ENCODE results near the gene ALDH16A1. TPM values are rescaled to one million over a fixed set of nuclear protein-coding genes. Genes with fewer than 3 reads are reported as not detected.

ALDH16A1 gene
- total and polyA plus RNA-seq, 2 of the 4 experiments (the other 2 are of a cell fraction), result 10.4 to 12.9 TPM

GRCh38 chr19:49436381-49437017, 16.5 kb upstream of the ALDH16A1 start:
- no peak overlapping the region for H3K27ac ChIP-seq (ENCODE audit: insufficient read depth, low read length)
- CTCF ChIA-PET, result no interaction called here
- H2AK9ac ChIP-seq (replicated peaks; ENCODE audit: low read depth, low read length, poor library complexity), result no peak overlapping the region
- H4K8ac ChIP-seq (ENCODE audit: low read depth in 2 of 2, low read length in 2 of 2), result no peak overlapping the region
- no peak overlapping the region for H2AK5ac ChIP-seq (ENCODE audit: low read depth, low read length)
- TF ChIP-seq ELK1 (IDR thresholded peaks at IDR 0.05; ENCODE audit: borderline replicate concordance, low read depth, low read length) (no peak), MXI1 (IDR thresholded peaks at IDR 0.05; ENCODE audit: borderline replicate concordance, low read depth, low read length) (no peak)
- BruUV-seq (replicated peaks), result no TSS peak
- H3K14ac ChIP-seq (replicated peaks; ENCODE audit: low read depth, low read length), result no peak overlapping the region
- H3K56ac ChIP-seq (ENCODE audit: extremely low read depth, insufficient read depth, low read length), result no peak overlapping the region
- H2BK15ac ChIP-seq (ENCODE audit: low read depth, low read length), result no peak overlapping the region
- ATAC-seq (ENCODE audit: low read depth), result no peak
- H4K91ac ChIP-seq (ENCODE audit: insufficient read depth, low read depth, low read length), result no peak overlapping the region
- peaks cover 16% of the 10 kb centered on the region for H3K9me3 ChIP-seq (ENCODE audit: control insufficient read depth, insufficient read depth, low read length)
- H3K9ac ChIP-seq (ENCODE audit: low read depth, low read length), result no peak overlapping the region
- 10% methylated on average over 30 of the region's 42 CpGs; no CpG with 5 or more reads in 1 of the 2 experiments for WGBS, 2 experiments (ENCODE audit: extremely low coverage in 2 of 2, insufficient read length in 1 of 2)
- no peak overlapping the region for H4K5ac ChIP-seq (ENCODE audit: low read depth, low read length)
- no peak overlapping the region for H2BK120ac ChIP-seq (ENCODE audit: low read depth, low read length)
- no peaks in the 10 kb centered on the region for H3K4me1 ChIP-seq (ENCODE audit: control insufficient read depth, insufficient read depth, low read length)
- intact Hi-C loops (cut with micrococcal nuclease) (no loop called here), in situ Hi-C loops (cut with MboI; ENCODE audit: low sequenced_read_pairs) (loop anchor here (10.0 kb wide), 1 partner anchor 172 kb away; no protein-coding TSS in a partner anchor), dilution Hi-C loops (cut with HindIII; ENCODE audit: low sequenced_read_pairs, unreplicated experiment) (no loop called here)
- no peaks in the 10 kb centered on the region for H4K20me1 ChIP-seq (ENCODE audit: insufficient read depth, low read length)
- POLR2A ChIA-PET (ENCODE audit: unreplicated experiment), result no interaction called here
- H3K79me1 ChIP-seq (ENCODE audit: low read depth in 1 of 2, low read length in 2 of 2), result no peaks in the 10 kb centered on the region
- DNase-seq, result no peak
- H3K4ac ChIP-seq (ENCODE audit: low read depth, low read length), result no peak overlapping the region
- H3K9me1 ChIP-seq (ENCODE audit: insufficient read depth, low read length), result no peaks in the 10 kb centered on the region
- peak overlapping the region; percentile 43 for H2AFZ ChIP-seq (replicated peaks; ENCODE audit: low read length, poor library complexity)
- no peak overlapping the region for H2BK20ac ChIP-seq (ENCODE audit: low read depth, low read length)
- H3K27me3 ChIP-seq (ENCODE audit: control insufficient read depth, insufficient read depth, low read length), result peaks cover 96% of the 10 kb centered on the region
- H3K18ac ChIP-seq (ENCODE audit: low read depth, low read length), result no peak overlapping the region
- no peak overlapping the region for H3K4me3 ChIP-seq (ENCODE audit: insufficient read depth, low read depth, low read length)
- no peaks in the 10 kb centered on the region for H3K36me3 ChIP-seq (ENCODE audit: control insufficient read depth, insufficient read depth, low read length)
- no peak overlapping the region; the same call in 1 of the 2 replicates for H3K23ac ChIP-seq (ENCODE audit: low read depth, low read length)
- no peak overlapping the region for H2BK5ac ChIP-seq (ENCODE audit: low read depth, low read length, poor library complexity, severe bottlenecking)
- H3K4me2 ChIP-seq (ENCODE audit: low read depth, low read length), result no peak overlapping the region

Data from IMR-90 (cell line).